Heart left ventricle (tissue), 13 donors: ENCODE measurements around the gene RIN2.

Experiments used
- CTCF ChIP-seq, 12 donors: fragments of 200-600 bp; sonication (generic) in 4 of 12; IDR thresholded peaks; one replicate each; pipeline versions ENCODE4 v1.5.0 to v1.8.0; 2018 to 2022; ENCODE audit warnings: antibody characterized with exemption in 12 of 12, mild to moderate bottlenecking in 5 of 12
- POLR2A ChIP-seq, 2 donors: fragments of 450-650 bp; IDR thresholded peaks; one replicate each; pipeline ENCODE4 v1.6.1; 2017; ENCODE audit warnings: antibody characterized with exemption in 2 of 2, mild to moderate bottlenecking in 2 of 2, moderate library complexity in 2 of 2
- donor health status: ischemic (EF 13 %, LVEDD 7.1; RV severe dilation, severe dysfunction).
- donor health status: DM: no; HTN: yes; CAD: no.
- donor health status: DM: no; HTN: no; CAD: no.
- donor health status: ischemic (EF 25% LVEDD 6.9; RV normal size, moderate dysfunction).
- donor health status: ischemic (EF 25% LVEDD 5.7; RV mildly dilated, moderate dysfunction).
- donor health status: ischemic (EF 35%, LVEDD 5.7; RV mildly dilated, moderate dysfunction).
- donor health status: nonischemic (EF 11% LVEDD 7.7; RV severe dilation, severe dysfunction).
- donor health status: DM: yes; HTN: yes; CAD: no.
- donor health status: PGD.
- donor health status: ischemic (EF 29% LVEDD 5.4; RV normal size, mild dysfunction).
- donor health status: nonischemic (EF 23%, LVEDD 6.1; RV moderate dilation, normal function).

GRCh38 chr20:19780261-19780660 lies 22.2 kb downstream of the RIN2 start:
- TF ChIP-seq CTCF (IDR thresholded peaks at IDR 0.05) (no peak), POLR2A (IDR thresholded peaks at IDR 0.05) (no peak)
